GM12878 (cell line): ENCODE data around the gene PRDM4. TPM values are rescaled to one million over a fixed set of nuclear protein-coding genes. Genes with fewer than 3 reads are reported as not detected.

Experiments
- ATAC-seq: fragments of 200-7000 bp; cut with Tn5 transposase; 3 replicates; pipeline ENCODE4 v1.9.1; 2020; ENCODE audit warnings: mild to moderate bottlenecking, moderate library complexity
- BruUV-seq: library from RNA; stranded (reverse); fragments of 400-500 nt; replicated peaks from 2 replicates; lab custom pipeline; 2021; lab: Mats Ljungman, UMichigan
- CTCF ChIA-PET: fragments of 300-600 bp; sonication (Branson Sonifier 250); formaldehyde crosslinking; extraction: SDS; loops from one replicate; lab custom pipeline; 2021; ENCODE audit warnings: inconsistent platforms; lab: Yijun Ruan, JAX
- POLR2A ChIA-PET: fragments of 350-600 bp; formaldehyde crosslinking; extraction: SDS; loops from one replicate; lab custom pipeline; 2021; ENCODE audit warnings: inconsistent platforms; lab: Charles Lee
- RAD21 ChIA-PET: fragments of 300-600 bp; sonication (Branson Sonifier 250); formaldehyde crosslinking; loops from one replicate; lab custom pipeline; 2023; ENCODE audit warnings: antibody characterized with exemption; ENCODE audit not compliant: unreplicated experiment; lab: Charles Lee
- SMC1A ChIA-PET: fragments of 300-600 bp; sonication (Branson Sonifier 250); formaldehyde crosslinking; loops from one replicate; lab custom pipeline; 2023; ENCODE audit not compliant: unreplicated experiment, uncharacterized antibody; lab: Charles Lee
- DNase-seq: peaks from one replicate; pipeline ENCODE4 v3.0.0-alpha.2; 2011; ENCODE audit warnings: low read depth, low spot score
- FAIRE-seq: peaks from 3 replicates; lab custom pipeline; 2011; peaks lifted over from hg19 to GRCh38; lab: Jason Lieb, UNC
- H2AFZ ChIP-seq: 2 replicates; pipeline ENCODE4 v1.6.0; 2011; ENCODE audit warnings: low read depth, low read length, control low read depth; ENCODE audit not compliant: control insufficient read depth
- H3K27ac ChIP-seq: 2 replicates; pipeline ENCODE4 v1.5.1; 2011; ENCODE audit warnings: control low read depth; ENCODE audit not compliant: control insufficient read depth, insufficient read depth
- H3K27me3 ChIP-seq, 2 experiments: replicated peaks in 1 of 2; 2 replicates each; pipeline versions ENCODE4 v1.6.0 to v1.6.1; 2011; ENCODE audit warnings: low read length in 1 of 2; ENCODE audit not compliant: control insufficient read depth in 2 of 2, insufficient read depth in 2 of 2
- H3K36me3 ChIP-seq, 2 experiments: 2 replicates each; pipeline ENCODE4 v1.5.1; 2011; ENCODE audit warnings: low read length in 1 of 2; ENCODE audit not compliant: control insufficient read depth in 2 of 2, insufficient read depth in 2 of 2
- H3K4me1 ChIP-seq: 2 replicates; pipeline ENCODE4 v1.6.1; 2011; ENCODE audit warnings: mild to moderate bottlenecking, low read length, moderate library complexity, mixed read lengths; ENCODE audit not compliant: control insufficient read depth, insufficient read depth
- H3K4me2 ChIP-seq: 2 replicates; pipeline ENCODE4 v1.6.0; 2011; ENCODE audit warnings: control low read depth; ENCODE audit not compliant: control insufficient read depth, insufficient read depth
- H3K4me3 ChIP-seq: fragments of 200-600 bp; sonication (generic); 2 replicates; pipeline ENCODE4 v1.5.1; 2016
- H3K79me2 ChIP-seq: 2 replicates; pipeline ENCODE4 v1.6.0; 2011; ENCODE audit warnings: low read length; ENCODE audit not compliant: control insufficient read depth, insufficient read depth
- H3K9ac ChIP-seq: 2 replicates; pipeline ENCODE4 v1.8.0; 2011; ENCODE audit warnings: low read length, control low read depth, mixed read lengths; ENCODE audit not compliant: control insufficient read depth, insufficient read depth
- H3K9me3 ChIP-seq: replicated peaks from 3 replicates; pipeline ENCODE4 v1.5.1; 2011; ENCODE audit warnings: mild to moderate bottlenecking, low read length; ENCODE audit not compliant: control insufficient read depth, insufficient read depth
- H4K20me1 ChIP-seq: 2 replicates; pipeline ENCODE4 v1.6.0; 2011; ENCODE audit not compliant: control insufficient read depth, insufficient read depth
- BCL3 ChIP-seq: IDR thresholded peaks from 2 replicates; pipeline ENCODE4 v1.6.1; 2011; ENCODE audit warnings: borderline replicate concordance, low read depth, mild to moderate bottlenecking, moderate library complexity, low read length; ENCODE audit not compliant: insufficient read depth, poor library complexity, severe bottlenecking
- MEF2A ChIP-seq: IDR thresholded peaks from 2 replicates; pipeline ENCODE4 v1.6.1; 2011; ENCODE audit warnings: low read depth, mild to moderate bottlenecking, low read length, moderate library complexity; ENCODE audit not compliant: insufficient read depth
- NKRF ChIP-seq: fragments of 450-650 bp; conservative IDR thresholded peaks from 2 replicates; pipeline ENCODE4 v1.6.1; 2017; ENCODE audit warnings: mild to moderate bottlenecking, moderate library complexity
- SKIL ChIP-seq: fragments of 450-650 bp; IDR thresholded peaks from 2 replicates; pipeline ENCODE4 v1.6.1; 2017; ENCODE audit warnings: mild to moderate bottlenecking, low read depth, inconsistent platforms; ENCODE audit not compliant: poor library complexity, severe bottlenecking
- SMAD1 ChIP-seq: fragments of 450-650 bp; IDR thresholded peaks from 2 replicates; pipeline ENCODE4 v1.6.1; 2018; ENCODE audit warnings: mild to moderate bottlenecking, low read depth; ENCODE audit not compliant: partially characterized antibody
- whole genome bisulfite sequencing: methylation state at CpG from one replicate; pipeline ENCODE4 v1.1.6; 2016; ENCODE audit warnings: low lambda C conversion rate; ENCODE audit not compliant: insufficient replicate concordance, insufficient coverage; ENCODE audit errors: missing lambda C conversion rate; 5-methylcytosine and 5-hydroxymethylcytosine counted together
- in situ Hi-C: fragments of 300-500 bp; cut with MboI; formaldehyde crosslinking; loops from 9 replicates; pipeline ENCODE4 v1.14.3; 2018; ENCODE audit warnings: mixed read lengths
- intact Hi-C: fragments of 100-400 bp; cut with micrococcal nuclease; formaldehyde crosslinking; loops from one replicate; pipeline ENCODE4 v1.14.2; 2022; ENCODE audit not compliant: unreplicated experiment
- polyA plus RNA-seq, 11 experiments: library from polyadenylated mRNA; depleted of rRNA in 4 of 11; unstranded in 6 of 11; stranded (reverse) in 5 of 11; fragments of >200 nt; fragmentation: Nextera tagmentation in 4 of 11; fragmentation: Illumina TruSeq in 1 of 11; extraction: Ambion mirVana in 4 of 11; extraction: Trizol in 1 of 11; gene quantifications; 1 replicate in 1 of 11; 2 replicates in 10 of 11; pipeline versions ENCODE4 v1.2.1 to v1.2.3, GENCODE V29; 2011 to 2016; ENCODE audit warnings: inconsistent platforms in 2 of 11, missing spikeins in 2 of 11, low read depth in 1 of 11
- total RNA-seq, 4 experiments: library from RNA; depleted of rRNA in 3 of 4; stranded (reverse); fragments of >200 nt in 3 of 4; fragmentation: Illumina TruSeq in 1 of 4; extraction: Trizol in 1 of 4; gene quantifications; 2 replicates each; pipeline versions ENCODE4 v1.2.1 to v1.2.3, GENCODE V29; 2013 to 2021

PRDM4 gene
- total and polyA plus RNA-seq, 10 of the 15 experiments (the other 5 are each of a cell fraction or from before 2014, with no cell fraction given), result 5.1 to 22.2 (median 15.0) TPM

- no peak for TF ChIP-seq BCL3
- no peak for TF ChIP-seq SMAD1
- TF ChIP-seq NKRF, result no peak
- TF ChIP-seq, all 136 proteins: peak for 0
These were observed 56.9 kb downstream of the PRDM4 start (continued) for GRCh38 chr12:107704041-107704440.

GRCh38 chr12:107702106-107702505 is 58.8 kb downstream of the PRDM4 start:
- H2AFZ ChIP-seq, result no peak overlapping the region
- FAIRE-seq (no peak), DNase-seq (no peak), ATAC-seq (no peak)
- POLR2A ChIA-PET, result no interaction called here
- 18% methylated on average over 4 of the region's 4 CpGs for WGBS
- peaks cover 15% of the 10 kb centered on the region for H3K9me3 ChIP-seq
- peaks cover 6 to 54% of the 10 kb centered on the region in 2 experiments for H3K36me3 ChIP-seq
- H3K9ac ChIP-seq, result no peak overlapping the region
- H3K4me1 ChIP-seq, result peaks cover 5% of the 10 kb centered on the region; the same call in 1 of the 2 replicates
- RAD21 ChIA-PET, result no interaction called here
- TF ChIP-seq MEF2A (0 out of 2 replicates have a peak, but pooled peaks have one; percentile 20), SKIL (no peak)
- intact Hi-C loops (no loop called here), in situ Hi-C loops (no loop called here)
- CTCF ChIA-PET, result interaction anchor here (1.1 to 1.3 kb wide), 2 partner anchors 25 to 31 kb away, joined by 3 to 4 read pairs; no protein-coding TSS in a partner anchor
- H3K4me3 ChIP-seq, result no peak overlapping the region
- H3K4me2 ChIP-seq, result no peak overlapping the region
- H4K20me1 ChIP-seq, result no peaks in the 10 kb centered on the region
- H3K27me3 ChIP-seq, result no peaks in the 10 kb centered on the region
- SMC1A ChIA-PET, result interaction anchor here (0.8 kb wide), 1 partner anchor 57 kb away, joined by 3 read pairs; no protein-coding TSS in a partner anchor
- peak overlapping the region; percentile 28; the same call in 1 of the 2 replicates for H3K27ac ChIP-seq
- no peaks in the 10 kb centered on the region for H3K79me2 ChIP-seq
- BruUV-seq, result no TSS peak
